Endothelial cell of umbilical vein (primary cell): ENCODE measurements around the gene SIGMAR1. TPM values are rescaled to one million over a fixed set of nuclear protein-coding genes. Genes with fewer than 3 reads are reported as not detected.

Experiments
- BruUV-seq: library from RNA; stranded (reverse); fragments of 400-500 nt; replicated peaks from 2 replicates; lab custom pipeline; 2021; lab: Mats Ljungman, UMichigan
- CTCF ChIA-PET: fragments of 300-600, 350-600 bp; sonication (Branson Sonifier 250); formaldehyde crosslinking; loops from one replicate; lab custom pipeline; 2021; ENCODE audit warnings: antibody characterized with exemption, inconsistent platforms; lab: Charles Lee
- POLR2A ChIA-PET: fragments of 300-600, 350-600 bp; sonication (Branson Sonifier 250); formaldehyde crosslinking; loops from one replicate; lab custom pipeline; 2021; ENCODE audit warnings: antibody characterized with exemption, inconsistent platforms; lab: Charles Lee
- DNase-seq: peaks from one replicate; pipeline ENCODE4 v3.0.0-alpha.2; 2011; ENCODE audit warnings: low read depth, low spot score
- FAIRE-seq: peaks from 2 replicates; lab custom pipeline; 2011; peaks lifted over from hg19 to GRCh38; lab: Jason Lieb, UNC
- H2AFZ ChIP-seq: 2 replicates; pipeline ENCODE4 v1.6.0; 2012; ENCODE audit warnings: low read depth, low read length, control low read depth, inconsistent platforms
- H3K27ac ChIP-seq: 2 replicates; pipeline ENCODE4 v1.5.1; 2011; ENCODE audit warnings: low read depth, mild to moderate bottlenecking, control low read depth, low read length, moderate library complexity; ENCODE audit not compliant: insufficient read depth
- H3K27me3 ChIP-seq, 2 experiments: 2 replicates each; pipeline versions ENCODE4 v1.6.0 to v1.6.1; 2011; ENCODE audit warnings: low read length in 2 of 2, mixed read lengths in 1 of 2; ENCODE audit not compliant: control insufficient read depth in 2 of 2, insufficient read depth in 2 of 2
- H3K36me3 ChIP-seq, 2 experiments: 2 replicates in 1 of 2; 3 replicates in 1 of 2; pipeline ENCODE4 v1.5.1; 2011; ENCODE audit warnings: low read length in 2 of 2, mild to moderate bottlenecking in 1 of 2, moderate library complexity in 1 of 2; ENCODE audit not compliant: control insufficient read depth in 2 of 2, insufficient read depth in 2 of 2; ENCODE audit errors: extremely low read depth in 1 of 2
- H3K4me1 ChIP-seq: 3 replicates; pipeline ENCODE4 v1.5.1; 2011; ENCODE audit warnings: mild to moderate bottlenecking, low read length; ENCODE audit not compliant: control insufficient read depth, insufficient read depth; ENCODE audit errors: extremely low read depth
- H3K4me2 ChIP-seq: 2 replicates; pipeline ENCODE4 v1.6.1; 2011; ENCODE audit warnings: low read length, control low read depth, mixed read lengths; ENCODE audit not compliant: insufficient read depth
- H3K4me3 ChIP-seq, 3 experiments: fragments of 200-600 bp in 1 of 3; sonication (generic), shearing (Covaris generic) in 1 of 3; replicated peaks in 1 of 3; 2 replicates each; pipeline ENCODE4 v1.5.1; 2011 to 2016; ENCODE audit warnings: control low read depth in 3 of 3, low read length in 3 of 3, mild to moderate bottlenecking in 2 of 3, inconsistent platforms in 1 of 3, low read depth in 1 of 3, moderate library complexity in 1 of 3; ENCODE audit not compliant: insufficient read depth in 1 of 3
- H3K79me2 ChIP-seq: 2 replicates; pipeline ENCODE4 v1.6.0; 2012; ENCODE audit warnings: low read length, inconsistent platforms; ENCODE audit not compliant: control insufficient read depth, insufficient read depth
- H3K9ac ChIP-seq: replicated peaks from 2 replicates; pipeline ENCODE3; 2011; ENCODE audit warnings: low read length, control low read depth; ENCODE audit not compliant: insufficient read depth; ENCODE audit errors: extremely low read depth
- H3K9me1 ChIP-seq: replicated peaks from 3 replicates; pipeline ENCODE4 v1.6.0; 2011; ENCODE audit warnings: mild to moderate bottlenecking, low read length; ENCODE audit not compliant: control insufficient read depth, insufficient read depth; ENCODE audit errors: extremely low read depth
- H3K9me3 ChIP-seq: replicated peaks from 2 replicates; pipeline ENCODE4 v1.5.1; 2012; ENCODE audit warnings: low read length, inconsistent platforms; ENCODE audit not compliant: control insufficient read depth, insufficient read depth
- H4K20me1 ChIP-seq: replicated peaks from 2 replicates; pipeline ENCODE3; 2011; ENCODE audit warnings: mild to moderate bottlenecking, low read length; ENCODE audit not compliant: control insufficient read depth, insufficient read depth; ENCODE audit errors: extremely low read depth
- EZH2 ChIP-seq: IDR thresholded peaks from 2 replicates; pipeline ENCODE4 v1.6.1; 2012; ENCODE audit warnings: borderline replicate concordance, low read depth, mild to moderate bottlenecking, moderate library complexity, low read length, inconsistent platforms; ENCODE audit not compliant: severe bottlenecking
- FOS ChIP-seq: IDR thresholded peaks from 2 replicates; pipeline ENCODE4 v1.6.1; 2011; ENCODE audit warnings: mild to moderate bottlenecking, low read length, moderate library complexity, borderline replicate concordance; ENCODE audit not compliant: insufficient read depth
- GATA2 ChIP-seq: IDR thresholded peaks from 2 replicates; pipeline ENCODE4 v1.7.0; 2011; ENCODE audit warnings: low read depth, mild to moderate bottlenecking, moderate library complexity, mixed read lengths, low read length; ENCODE audit not compliant: insufficient read length, insufficient read depth
- JUN ChIP-seq: IDR thresholded peaks from 2 replicates; pipeline ENCODE4 v1.6.1; 2011; ENCODE audit warnings: borderline replicate concordance, low read depth; ENCODE audit not compliant: insufficient read length, insufficient read depth
- MAX ChIP-seq: IDR thresholded peaks from 2 replicates; pipeline ENCODE4 v1.6.1; 2011; ENCODE audit not compliant: insufficient read depth, insufficient read length
- MYC ChIP-seq: IDR thresholded peaks from one replicate; pipeline ENCODE4 v1.6.1; 2011; ENCODE audit warnings: mild to moderate bottlenecking, low read depth, low read length
- POLR2A ChIP-seq: IDR thresholded peaks from 2 replicates; pipeline ENCODE4 v1.6.1; 2012; ENCODE audit warnings: low read depth, mild to moderate bottlenecking, control low read depth, low read length
- POLR2AphosphoS5 ChIP-seq: IDR thresholded peaks from 2 replicates; pipeline ENCODE4 v1.6.1; 2012; ENCODE audit warnings: low read depth, mild to moderate bottlenecking, control low read depth, low read length, moderate library complexity; ENCODE audit not compliant: insufficient read depth
- dilution Hi-C: fragments of 300-500 bp; cut with MboI; formaldehyde crosslinking; loops from one replicate; pipeline ENCODE4 v1.15.0; 2019; ENCODE audit warnings: low sequenced_read_pairs; ENCODE audit not compliant: extremely low pct_ligation_motif_present
- intact Hi-C: fragments of 100-400 bp; cut with micrococcal nuclease; formaldehyde crosslinking; loops from one replicate; pipeline ENCODE4 v1.10.0; 2022
- polyA plus RNA-seq, 4 experiments: library from polyadenylated mRNA; depleted of rRNA in 3 of 4; stranded (reverse) in 3 of 4; unstranded in 1 of 4; fragments of >200 nt; gene quantifications; 2 replicates each; pipeline versions ENCODE4 v1.2.1 to v1.2.3, GENCODE V29; 2011 to 2012; ENCODE audit warnings: missing spikeins in 1 of 4
- total RNA-seq: library from RNA; stranded (reverse); gene quantifications from 2 replicates; pipeline ENCODE4 v1.2.3, GENCODE V29; 2021
- TF ChIP-seq, protein P1 (sequence below), 2 donors: IDR thresholded peaks; 1 replicate in 1 of 2; 2 replicates in 1 of 2; pipeline ENCODE4 v1.5.1; 2011; ENCODE audit warnings: low read length in 2 of 2, mild to moderate bottlenecking in 2 of 2, moderate library complexity in 2 of 2, control low read depth in 1 of 2, inconsistent platforms in 1 of 2, low read depth in 1 of 2; ENCODE audit not compliant: insufficient read depth in 1 of 2; ENCODE audit errors: extremely low read depth in 1 of 2

SIGMAR1 gene
- total and polyA plus RNA-seq, 2 donors (not counting 3 experiments of a cell fraction or from before 2014, with no cell fraction given): 78.4 to 81.2 TPM

DNA sequence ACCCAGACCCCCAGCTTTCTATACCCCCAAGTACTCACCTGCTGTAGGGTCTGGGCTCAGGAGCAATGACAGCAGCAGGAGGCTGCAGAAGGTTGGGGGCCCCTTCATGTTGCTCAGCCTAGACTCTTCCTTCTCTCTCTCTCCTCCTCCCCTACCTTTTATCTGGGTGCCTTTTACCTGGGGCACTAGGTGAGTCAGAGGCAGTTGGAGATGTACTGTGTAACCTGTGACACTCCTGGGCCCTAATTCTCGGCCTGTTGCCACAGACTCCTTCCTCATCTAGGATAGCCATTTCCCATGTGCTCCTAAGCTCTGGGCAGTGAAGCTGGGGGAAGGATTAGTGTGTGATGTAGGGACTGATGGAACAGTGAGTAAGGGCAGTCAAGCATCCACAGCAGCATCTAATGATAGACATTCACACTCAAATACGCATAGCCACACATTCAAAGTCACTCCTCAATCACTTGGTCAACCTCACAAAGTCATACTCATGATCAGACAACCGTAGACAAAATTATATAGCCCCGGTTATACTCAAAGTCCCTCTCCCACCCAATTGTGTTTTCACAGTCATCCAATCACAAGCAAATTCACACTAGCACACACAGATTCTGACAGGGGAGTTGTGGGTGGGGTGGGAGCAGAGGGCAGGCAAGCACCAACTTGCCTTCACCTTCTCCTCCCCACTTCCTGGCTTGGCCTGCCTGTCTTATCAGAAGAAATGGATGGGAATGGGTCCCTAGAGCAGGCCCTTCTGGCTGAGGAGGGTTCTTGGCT is 25.1 kb upstream of the SIGMAR1 start, which contains the start of gene CCL27:
CCL27 (minus strand) TSS at position 132 of the 777 bp plus-strand sequence; CDS start at position 108, 24 bp downstream.
- TF ChIP-seq POLR2AphosphoS5 (no peak), JUN (no peak), EZH2 (no peak), MYC (no peak), POLR2A (no peak), MAX (no peak), GATA2 (no peak), FOS (no peak)
- TF ChIP-seq, protein P1, sequence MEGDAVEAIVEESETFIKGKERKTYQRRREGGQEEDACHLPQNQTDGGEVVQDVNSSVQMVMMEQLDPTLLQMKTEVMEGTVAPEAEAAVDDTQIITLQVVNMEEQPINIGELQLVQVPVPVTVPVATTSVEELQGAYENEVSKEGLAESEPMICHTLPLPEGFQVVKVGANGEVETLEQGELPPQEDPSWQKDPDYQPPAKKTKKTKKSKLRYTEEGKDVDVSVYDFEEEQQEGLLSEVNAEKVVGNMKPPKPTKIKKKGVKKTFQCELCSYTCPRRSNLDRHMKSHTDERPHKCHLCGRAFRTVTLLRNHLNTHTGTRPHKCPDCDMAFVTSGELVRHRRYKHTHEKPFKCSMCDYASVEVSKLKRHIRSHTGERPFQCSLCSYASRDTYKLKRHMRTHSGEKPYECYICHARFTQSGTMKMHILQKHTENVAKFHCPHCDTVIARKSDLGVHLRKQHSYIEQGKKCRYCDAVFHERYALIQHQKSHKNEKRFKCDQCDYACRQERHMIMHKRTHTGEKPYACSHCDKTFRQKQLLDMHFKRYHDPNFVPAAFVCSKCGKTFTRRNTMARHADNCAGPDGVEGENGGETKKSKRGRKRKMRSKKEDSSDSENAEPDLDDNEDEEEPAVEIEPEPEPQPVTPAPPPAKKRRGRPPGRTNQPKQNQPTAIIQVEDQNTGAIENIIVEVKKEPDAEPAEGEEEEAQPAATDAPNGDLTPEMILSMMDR (IDR thresholded peaks at IDR 0.05; ENCODE audit: extremely low read depth in 1 of 2, insufficient read depth in 1 of 2, low read depth in 1 of 2, low read length in 2 of 2): no peak
- Histone ChIP-seq H3K27me3 (no peaks in the 10 kb centered on the region), H4K20me1 (no peaks in the 10 kb centered on the region), H3K9ac (no peak within 1 kb of the TSS), H3K36me3 (no peaks in the 10 kb centered on the region), H2AFZ (no peak within 1 kb of the TSS), H3K4me3 (no peak within 1 kb of the TSS), H3K27ac (no peak within 1 kb of the TSS), H3K9me3 (no peaks in the 10 kb centered on the region), H3K79me2 (no peaks in the 10 kb centered on the region), H3K9me1 (no peaks in the 10 kb centered on the region), H3K4me1 (peaks cover 5% of the 10 kb centered on the region), H3K4me2 (no peak within 1 kb of the TSS)
- FAIRE-seq: no peak
- DNase-seq: no peak
- intact Hi-C loops (no loop called here), dilution Hi-C loops (no loop called here)
- ChIA-PET CTCF (interaction anchor here (0.6 to 1.5 kb wide), 4 partner anchors 12 to 40 kb away, joined by 3 to 9 read pairs (median 4); partner anchors contain the start of gene GALT), POLR2A (no interaction called here)
- BruUV-seq: no TSS peak
